Stimulated activated effector memory CD8-positive, alpha-beta T cell treated with anti-CD3 and anti-CD28 coated beads, Interleukin-12 subunit alpha, Interleukin-12 subunit beta, amount 100 ng/mL, for 72 hours (primary cell): ENCODE data around the gene TMEM81.

Experiments
- ATAC-seq: fragments of 150-1000 bp; cut with Tn5 transposase; 2 replicates; pipeline ENCODE4 v1.10.0; 2021
- DNase-seq, 2 donors: peaks; one replicate each; pipeline ENCODE4 v3.0.0; 2021 to 2022; ENCODE audit warnings: low spot score in 2 of 2
- H3K27ac Mint-ChIP-seq: one replicate; pipeline ENCODE4 v1.8.0; 2022; ENCODE audit warnings: mild to moderate bottlenecking, mixed read lengths
- H3K36me3 Mint-ChIP-seq: one replicate; pipeline ENCODE4 v1.8.0; 2022; ENCODE audit warnings: mild to moderate bottlenecking, mixed read lengths
- H3K4me1 Mint-ChIP-seq: one replicate; pipeline ENCODE4 v1.8.0; 2022; ENCODE audit warnings: mixed read lengths
- H3K4me3 Mint-ChIP-seq: one replicate; pipeline ENCODE4 v1.8.0; 2022; ENCODE audit warnings: mild to moderate bottlenecking, mixed read lengths
- H3K9me3 Mint-ChIP-seq: one replicate; pipeline ENCODE4 v1.8.0; 2022; ENCODE audit warnings: mixed read lengths

Gene TMEM81

GRCh38 chr1:205069371-205070125 is 14.7 kb downstream of the TMEM81 start:
- Mint-ChIP-seq H3K9me3 (no peaks in the 10 kb centered on the region), H3K27ac (no peak overlapping the region), H3K4me3 (no peak overlapping the region), H3K4me1 (no peaks in the 10 kb centered on the region), H3K36me3 (no peaks in the 10 kb centered on the region)
- ATAC-seq, result no peak
- no peak for DNase-seq

- DNase-seq, result no peak
- Mint-ChIP-seq H3K36me3 (no peaks in the 10 kb centered on the region), H3K4me1 (no peaks in the 10 kb centered on the region), H3K4me3 (no peak overlapping the region), H3K9me3 (no peaks in the 10 kb centered on the region), H3K27ac (no peak overlapping the region)
- no peak for ATAC-seq
Observed at GRCh38 chr1:205068457-205069040, 15.7 kb downstream of the TMEM81 start.

- no peak for DNase-seq
- no peaks in the 10 kb centered on the region for H3K36me3 Mint-ChIP-seq
- no peak overlapping the region for H3K4me3 Mint-ChIP-seq
- H3K9me3 Mint-ChIP-seq, result no peaks in the 10 kb centered on the region
- no peak for ATAC-seq
- H3K4me1 Mint-ChIP-seq, result no peaks in the 10 kb centered on the region
- H3K27ac Mint-ChIP-seq, result no peak overlapping the region
Observed at GRCh38 chr1:205068001-205068400, 16.3 kb downstream of the TMEM81 start.

- Mint-ChIP-seq H3K36me3 (no peaks in the 10 kb centered on the region), H3K4me3 (no peak overlapping the region), H3K9me3 (no peaks in the 10 kb centered on the region), H3K27ac (no peak overlapping the region), H3K4me1 (no peaks in the 10 kb centered on the region)
- DNase-seq, result no peak
- ATAC-seq, result no peak
Observed at GRCh38 chr1:205067031-205067430, 17.2 kb downstream of the TMEM81 start.

- no peak overlapping the region for H3K27ac Mint-ChIP-seq
- no peaks in the 10 kb centered on the region for H3K9me3 Mint-ChIP-seq
- H3K36me3 Mint-ChIP-seq, result no peaks in the 10 kb centered on the region
- H3K4me3 Mint-ChIP-seq, result no peak overlapping the region
- DNase-seq, result no peak
- no peak for ATAC-seq
- H3K4me1 Mint-ChIP-seq, result no peaks in the 10 kb centered on the region
Observed at GRCh38 chr1:205066141-205066818, 18.0 kb downstream of the TMEM81 start.

- H3K4me3 Mint-ChIP-seq, result no peak overlapping the region
- H3K4me1 Mint-ChIP-seq, result no peaks in the 10 kb centered on the region
- H3K9me3 Mint-ChIP-seq, result no peaks in the 10 kb centered on the region
- ATAC-seq (no peak), DNase-seq (no peak)
- no peaks in the 10 kb centered on the region for H3K36me3 Mint-ChIP-seq
- H3K27ac Mint-ChIP-seq, result no peak overlapping the region
Observed at GRCh38 chr1:205065666-205066065, 18.6 kb downstream of the TMEM81 start.

GRCh38 chr1:205064741-205065316 is 19.4 kb downstream of the TMEM81 start:
- Mint-ChIP-seq H3K27ac (no peak overlapping the region), H3K9me3 (no peaks in the 10 kb centered on the region), H3K36me3 (no peaks in the 10 kb centered on the region), H3K4me3 (no peak overlapping the region), H3K4me1 (no peaks in the 10 kb centered on the region)
- DNase-seq (no peak), ATAC-seq (no peak)

- no peak overlapping the region for H3K27ac Mint-ChIP-seq
- H3K4me1 Mint-ChIP-seq, result no peaks in the 10 kb centered on the region
- no peak for ATAC-seq
- no peak overlapping the region for H3K4me3 Mint-ChIP-seq
- H3K36me3 Mint-ChIP-seq, result no peaks in the 10 kb centered on the region
- no peak for DNase-seq
- H3K9me3 Mint-ChIP-seq, result no peaks in the 10 kb centered on the region
Observed at GRCh38 chr1:205064301-205064700, 20.0 kb downstream of the TMEM81 start.

- DNase-seq, result no peak
- Mint-ChIP-seq H3K27ac (no peak overlapping the region), H3K9me3 (no peaks in the 10 kb centered on the region), H3K4me3 (no peak overlapping the region), H3K4me1 (no peaks in the 10 kb centered on the region), H3K36me3 (no peaks in the 10 kb centered on the region)
- no peak for ATAC-seq
Observed at GRCh38 chr1:205062895-205063294, 21.4 kb downstream of the TMEM81 start.

- H3K4me1 Mint-ChIP-seq, result no peaks in the 10 kb centered on the region
- no peak for ATAC-seq
- no peak for DNase-seq
- H3K4me3 Mint-ChIP-seq, result no peak overlapping the region
- no peaks in the 10 kb centered on the region for H3K36me3 Mint-ChIP-seq
- no peaks in the 10 kb centered on the region for H3K9me3 Mint-ChIP-seq
- H3K27ac Mint-ChIP-seq, result no peak overlapping the region
Observed at GRCh38 chr1:205062319-205062718, 21.9 kb downstream of the TMEM81 start.

- H3K36me3 Mint-ChIP-seq, result no peaks in the 10 kb centered on the region
- ATAC-seq, result peak; percentile 49
- H3K27ac Mint-ChIP-seq, result no peak overlapping the region
- no peaks in the 10 kb centered on the region for H3K9me3 Mint-ChIP-seq
- no peaks in the 10 kb centered on the region for H3K4me1 Mint-ChIP-seq
- peak; percentile 53 to 87 for DNase-seq
- no peak overlapping the region for H3K4me3 Mint-ChIP-seq
Observed at GRCh38 chr1:205061665-205062069, 22.6 kb downstream of the TMEM81 start.

GRCh38 chr1:205061227-205061626 is 23.0 kb downstream of the TMEM81 start:
- H3K4me1 Mint-ChIP-seq, result no peaks in the 10 kb centered on the region
- DNase-seq (peak in 1 of 2 donors; percentile 51), ATAC-seq (no peak)
- H3K4me3 Mint-ChIP-seq, result no peak overlapping the region
- H3K9me3 Mint-ChIP-seq, result no peaks in the 10 kb centered on the region
- no peak overlapping the region for H3K27ac Mint-ChIP-seq
- no peaks in the 10 kb centered on the region for H3K36me3 Mint-ChIP-seq

- Mint-ChIP-seq H3K9me3 (no peaks in the 10 kb centered on the region), H3K4me3 (no peak overlapping the region)
- no peak for DNase-seq
Observed at GRCh38 chr1:205060746-205061145, 23.5 kb downstream of the TMEM81 start.

GRCh38 chr1:205059660-205060059 is 24.6 kb downstream of the TMEM81 start:
- no peak overlapping the region for H3K27ac Mint-ChIP-seq
- ATAC-seq (no peak), DNase-seq (no peak)
- H3K4me3 Mint-ChIP-seq, result no peak overlapping the region
- no peaks in the 10 kb centered on the region for H3K9me3 Mint-ChIP-seq
- H3K4me1 Mint-ChIP-seq, result no peaks in the 10 kb centered on the region
- H3K36me3 Mint-ChIP-seq, result no peaks in the 10 kb centered on the region

More at GRCh38 chr1:205060746-205061145, 23.5 kb downstream of the TMEM81 start:
- no peak for ATAC-seq
- no peaks in the 10 kb centered on the region for H3K36me3 Mint-ChIP-seq
- no peaks in the 10 kb centered on the region for H3K4me1 Mint-ChIP-seq
- H3K27ac Mint-ChIP-seq, result no peak overlapping the region

- ATAC-seq, result no peak
Observed at GRCh38 chr1:205058853-205059252, 25.4 kb downstream of the TMEM81 start.

More at GRCh38 chr1:205058853-205059252, 25.4 kb downstream of the TMEM81 start:
- no peak for DNase-seq
- no peaks in the 10 kb centered on the region for H3K4me1 Mint-ChIP-seq
- no peak overlapping the region for H3K27ac Mint-ChIP-seq
- H3K9me3 Mint-ChIP-seq, result no peaks in the 10 kb centered on the region
- H3K36me3 Mint-ChIP-seq, result no peaks in the 10 kb centered on the region
- H3K4me3 Mint-ChIP-seq, result no peak overlapping the region
